Cardiac septum (tissue), 1 donor: ENCODE results near the gene HADHA. TPM values are rescaled to one million over a fixed set of nuclear protein-coding genes. Genes with fewer than 3 reads are reported as not detected.
"Not testable (repeated sequence)": the region's sequence is repeated elsewhere in the genome, so short reads cannot be mapped to it uniquely, and the experiment has no call there.

Experiments used
- DNase-seq: peaks from one replicate; pipeline ENCODE4 v3.0.0-alpha.2; 2020; ENCODE audit warnings: low spot score
- intact Hi-C: fragments of 100-400 bp; cut with DNase I; formaldehyde crosslinking; loops from one replicate; pipeline ENCODE4 v1.14.0; 2022
- long read RNA-seq: library from polyadenylated mRNA; unstranded; transcript quantifications from one replicate; pipeline ENCODE4 v2.0.0, GENCODE V29; 2021
- total RNA-seq: library from RNA; stranded (reverse); fragmentation: NEBNext Ultra II Directional; extraction: Animal tissue kit (Norgen Biotek cat#: 25700); gene quantifications from one replicate; pipeline ENCODE4 v1.2.1, GENCODE V29; 2021
- donor health status: DM: no; HTN: no; CAD: no.

Gene HADHA
- total RNA-seq = 244 TPM
- long read RNA-seq, transcript HADHA-204 (19 exons, 2,982 nt) = minor isoform, 14 of 680 reads
- long read RNA-seq, transcript HADHA-201 (20 exons, 3,037 nt) = major isoform, 574 of 680 reads
- long read RNA-seq, partial matches to known transcripts = 75 of 680 reads
- long read RNA-seq, other reads (novel, unspliced or antisense) = 16 of 680 reads

DNA sequence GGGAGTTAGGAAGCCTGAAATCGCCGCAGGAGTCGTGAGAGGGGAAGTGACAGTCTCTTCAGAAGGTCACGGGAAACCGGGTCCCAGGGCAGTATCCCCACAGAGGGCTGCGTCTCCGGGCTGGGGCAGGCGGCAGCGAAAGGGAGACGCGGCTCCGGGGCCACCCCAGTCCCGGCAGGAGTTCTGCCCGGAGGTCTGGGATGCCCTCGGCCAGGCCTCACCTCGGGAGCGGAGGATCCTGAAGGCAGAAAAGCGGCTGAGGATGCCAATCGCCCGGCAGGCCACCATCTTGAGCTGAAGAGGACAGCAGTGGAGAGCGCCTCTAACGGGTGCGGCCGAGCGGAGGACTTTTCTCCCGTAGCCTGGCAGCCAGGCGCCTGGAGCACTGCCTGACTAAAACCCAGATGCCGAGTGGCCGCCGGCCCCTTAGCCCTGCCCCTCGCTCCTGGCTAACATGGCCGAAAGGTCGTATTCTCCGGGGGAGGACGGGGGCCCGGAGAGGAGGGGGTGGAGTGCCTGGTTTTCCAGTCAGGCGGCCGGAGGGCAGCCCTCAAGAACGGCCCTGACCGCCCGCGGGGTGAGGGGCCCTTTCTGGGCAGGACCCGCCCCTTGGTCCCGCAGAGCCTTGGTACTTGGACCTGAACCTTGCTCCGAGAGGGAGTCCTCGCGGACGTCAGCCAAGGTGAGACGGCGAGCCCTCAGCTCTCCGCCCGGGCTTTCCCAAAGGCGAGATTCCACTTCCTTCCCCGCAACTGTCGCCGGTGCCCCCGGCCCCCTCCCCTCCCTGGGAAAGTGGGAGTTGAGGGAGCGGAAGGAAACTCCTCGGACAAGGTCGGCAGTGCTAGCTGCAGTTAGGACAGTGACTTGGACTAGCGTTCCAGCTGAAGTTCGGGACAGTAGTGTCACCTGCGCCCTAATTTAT lies at the start of gene HADHA, which contains the start of gene HADHB:
TSS of gene HADHA (minus strand) at position 324 of the 922 bp plus-strand sequence. CDS start at position 288, 36 bp downstream.
TSS of gene HADHB (plus strand) at position 631 of the 922 bp plus-strand sequence. CDS start 9,316 bp downstream, outside the sequence.
- DNase-seq = peak; percentile 95
- intact Hi-C loops = loop anchor here (2.0 kb wide), 2 partner anchors 54 to 100 kb away; no protein-coding TSS in a partner anchor

DNA sequence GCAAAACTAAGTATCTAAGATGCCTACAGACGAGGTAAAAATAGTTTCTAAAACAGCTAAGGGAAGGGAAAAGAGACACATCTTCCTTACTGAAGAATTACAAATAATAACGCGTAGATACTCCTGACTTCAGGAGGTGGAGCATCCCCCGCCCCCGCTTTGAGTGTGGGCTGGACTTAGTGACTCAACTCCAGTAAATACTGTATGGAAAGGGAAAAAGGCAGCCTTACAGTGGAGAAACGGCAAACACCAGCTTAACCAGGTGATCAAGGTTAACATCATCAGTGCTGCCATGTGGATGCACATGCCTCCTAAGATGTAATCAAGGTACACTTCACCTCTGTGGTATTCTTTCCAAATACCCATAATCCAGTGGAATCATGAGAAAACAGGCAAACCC lies 48.2 kb upstream of the HADHA start:
- intact Hi-C loops = no loop called here
- DNase-seq = no peak

DNA sequence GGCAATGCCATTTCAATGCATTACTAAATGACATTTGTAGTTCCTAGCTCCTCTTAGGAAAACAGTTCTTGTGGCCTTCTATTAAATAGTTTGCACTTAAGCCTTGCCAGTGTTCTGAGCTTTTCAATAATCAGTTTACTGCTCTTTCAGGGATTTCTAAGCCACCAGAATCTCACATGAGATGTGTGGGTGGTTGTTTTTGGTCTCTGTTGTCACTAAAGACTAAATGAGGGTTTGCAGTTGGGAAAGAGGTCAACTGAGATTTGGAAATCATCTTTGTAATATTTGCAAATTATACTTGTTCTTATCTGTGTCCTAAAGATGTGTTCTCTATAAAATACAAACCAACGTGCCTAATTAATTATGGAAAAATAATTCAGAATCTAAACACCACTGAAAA lies 45.6 kb upstream of the HADHA start:
- intact Hi-C loops = no loop called here
- no peak for DNase-seq

DNA sequence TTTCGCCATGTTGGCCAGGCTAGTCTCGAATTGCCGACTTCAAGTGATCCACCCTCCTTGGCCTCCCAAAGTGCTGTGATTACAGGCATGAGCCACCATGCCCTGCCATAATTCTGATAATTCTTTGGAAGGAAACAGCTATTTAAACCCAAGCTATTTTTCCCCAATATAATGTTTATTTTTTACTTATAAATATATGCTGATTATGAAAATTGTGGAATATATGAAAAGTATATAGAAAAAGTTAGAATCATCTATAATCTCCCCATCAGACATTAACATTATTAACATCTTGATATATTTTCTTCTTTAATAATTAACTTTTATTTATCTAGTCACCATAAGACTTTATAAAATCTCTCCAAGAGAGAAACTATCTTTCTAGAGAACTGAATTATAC lies 41.5 kb upstream of the HADHA start:
- intact Hi-C loops = loop anchor here (5.0 kb wide), 1 partner anchor 41 kb away; no protein-coding TSS in a partner anchor
- DNase-seq = no peak

DNA sequence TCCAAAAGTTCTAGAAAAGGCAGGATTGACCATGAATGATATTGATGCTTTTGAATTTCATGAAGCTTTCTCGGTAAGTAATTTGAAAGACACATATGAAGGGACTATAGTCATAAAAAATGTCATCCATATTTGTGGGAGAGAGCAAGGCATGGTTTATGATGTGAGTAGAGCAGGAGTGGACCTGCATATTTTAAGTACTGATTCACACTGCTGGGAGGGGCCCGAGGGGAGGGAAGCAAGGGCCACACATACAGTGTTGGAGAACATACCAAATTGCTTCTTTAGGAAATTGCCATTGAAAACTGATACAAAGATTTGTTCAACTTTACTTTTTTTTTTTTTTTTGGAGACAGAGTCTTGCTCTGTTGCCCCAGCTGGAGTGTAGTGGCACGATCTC lies 39.7 kb upstream of the HADHA start:
- no peak for DNase-seq
- intact Hi-C loops = no loop called here

DNA sequence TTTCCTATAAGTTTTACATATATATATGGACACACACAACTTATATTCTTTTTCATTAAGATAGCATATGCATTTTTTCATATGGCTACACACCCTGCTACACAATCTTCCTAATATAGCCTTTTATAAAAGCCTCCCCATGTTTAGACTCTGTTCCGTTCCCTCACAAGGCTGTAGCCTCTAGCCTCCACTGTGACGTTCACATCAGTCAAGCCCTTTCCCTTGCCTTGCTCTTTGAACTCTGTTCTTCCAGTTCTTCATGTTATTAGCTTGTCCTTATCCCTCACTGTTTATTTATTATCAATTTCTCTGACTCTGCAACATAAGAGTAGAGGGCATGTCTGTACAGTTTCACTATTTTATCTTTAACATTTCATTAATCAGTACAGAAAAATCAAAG lies 39.2 kb upstream of the HADHA start:
- intact Hi-C loops = no loop called here
- DNase-seq = no peak

DNA sequence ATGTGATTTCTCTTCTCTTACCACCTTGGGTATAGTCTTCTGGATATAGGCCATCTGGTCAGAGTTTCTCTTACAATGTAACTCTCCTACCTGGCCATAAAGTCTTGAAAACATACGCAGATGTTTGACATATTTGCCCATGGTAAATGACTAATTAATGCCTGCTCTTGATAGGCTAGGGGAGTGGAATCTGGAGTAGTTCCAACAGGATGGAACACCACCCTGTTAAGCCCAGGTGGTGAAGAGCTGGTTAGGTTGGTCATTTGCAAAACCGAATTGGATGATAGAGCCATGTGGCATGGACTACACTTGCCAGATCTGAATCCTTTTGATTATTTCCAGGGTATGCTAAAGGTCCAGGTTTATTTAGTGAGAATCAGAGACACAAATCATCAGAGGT lies 36.8 kb upstream of the HADHA start:
- intact Hi-C loops = no loop called here
- DNase-seq = no peak

DNA sequence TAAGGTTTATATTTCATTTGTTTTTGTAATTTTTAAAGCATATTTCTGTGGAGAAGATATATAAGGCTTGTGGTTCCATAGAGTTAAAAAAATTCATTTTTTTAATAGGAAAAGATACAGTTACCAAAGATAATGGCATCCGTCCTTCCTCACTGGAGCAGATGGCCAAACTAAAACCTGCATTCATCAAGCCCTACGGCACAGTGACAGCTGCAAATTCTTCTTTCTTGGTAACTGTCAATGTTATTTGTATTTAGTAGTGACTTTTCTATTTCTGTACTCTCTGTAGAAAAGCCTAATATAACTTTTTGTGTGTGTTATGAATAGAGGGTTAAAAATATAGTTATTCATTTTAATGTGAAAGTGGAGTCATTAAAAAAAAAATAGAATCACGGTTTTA lies 35.5 kb upstream of the HADHA start:
- intact Hi-C loops = no loop called here
- no peak for DNase-seq

DNA sequence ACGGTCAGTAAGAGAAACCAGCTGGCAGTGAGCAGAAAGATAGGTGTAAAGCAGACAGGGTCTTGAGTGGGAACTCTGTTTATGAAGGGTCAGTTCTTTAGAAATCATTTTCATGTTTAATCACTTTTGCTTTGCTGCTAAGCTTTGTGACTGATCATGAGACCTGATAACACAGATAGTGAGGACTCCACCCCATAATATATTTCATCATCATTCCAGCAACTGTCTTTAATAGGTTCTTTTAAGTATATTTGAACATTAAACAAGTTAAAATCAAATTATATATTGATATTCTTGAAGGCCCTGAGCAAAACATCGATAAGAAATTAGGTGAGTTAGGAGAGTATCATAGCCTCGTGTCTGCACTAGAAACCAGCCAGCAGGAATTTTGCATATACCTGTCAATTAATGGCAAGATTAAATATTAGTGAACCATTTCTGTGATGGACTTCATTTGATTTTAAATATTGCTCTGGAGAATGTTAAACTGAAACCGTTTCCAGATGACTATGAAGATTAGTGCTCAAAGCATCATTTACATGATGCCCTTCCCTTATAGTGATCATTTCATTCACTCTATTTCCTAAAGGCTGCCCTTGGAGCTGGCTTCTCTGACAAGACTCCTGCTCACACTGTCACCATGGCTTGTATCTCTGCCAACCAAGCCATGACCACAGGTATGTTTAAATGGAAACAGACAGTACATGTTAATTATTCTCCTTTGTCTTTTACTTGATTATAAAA lies 32.2 kb upstream of the HADHA start:
- intact Hi-C loops = no loop called here
- no peak for DNase-seq

DNA sequence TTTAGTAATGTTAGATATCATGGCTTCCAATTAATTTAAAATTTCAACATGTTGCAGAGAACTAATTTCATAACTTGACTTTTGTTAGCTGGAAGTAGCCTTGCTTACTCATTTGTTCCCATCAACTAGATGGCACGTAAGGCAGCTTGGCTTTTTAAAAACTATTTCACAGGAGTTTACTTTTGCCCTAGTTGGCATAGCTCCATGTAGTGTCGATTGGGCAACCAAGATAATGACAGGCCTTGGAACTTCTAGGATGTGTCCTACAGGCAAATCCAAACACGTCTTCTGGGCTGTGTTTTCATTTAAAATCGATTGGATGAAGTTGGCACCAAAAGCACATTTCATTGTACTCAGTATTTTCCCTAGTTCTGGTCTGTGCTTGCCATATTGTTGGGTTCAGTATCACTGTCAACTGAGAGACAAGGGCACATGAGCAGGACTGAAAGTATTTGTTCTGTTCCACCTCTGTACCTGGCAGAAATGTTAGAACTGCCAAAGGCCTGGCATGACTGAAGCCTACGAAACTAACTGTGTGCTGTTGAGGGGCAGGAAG lies 29.7 kb upstream of the HADHA start:
- no peak for DNase-seq
- intact Hi-C loops = no loop called here

DNA sequence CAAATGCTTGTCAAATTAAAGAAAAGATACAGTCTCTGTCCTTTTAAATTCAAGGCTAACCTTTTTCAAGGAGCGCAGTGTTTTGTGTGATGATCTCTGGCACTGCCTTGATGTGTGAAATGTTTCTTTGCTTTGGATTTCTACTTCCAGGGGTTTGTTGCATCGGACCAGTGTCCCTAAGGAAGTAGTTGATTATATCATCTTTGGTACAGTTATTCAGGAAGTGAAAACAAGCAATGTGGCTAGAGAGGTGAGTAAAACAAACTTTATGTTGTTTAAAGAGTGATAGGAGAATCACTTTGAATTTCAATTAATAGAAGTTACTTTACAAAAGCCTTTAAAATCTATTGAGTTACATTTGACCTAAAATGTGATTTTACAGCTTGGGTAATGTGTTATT lies 29.1 kb upstream of the HADHA start:
- no peak for DNase-seq
- intact Hi-C loops = no loop called here

DNA sequence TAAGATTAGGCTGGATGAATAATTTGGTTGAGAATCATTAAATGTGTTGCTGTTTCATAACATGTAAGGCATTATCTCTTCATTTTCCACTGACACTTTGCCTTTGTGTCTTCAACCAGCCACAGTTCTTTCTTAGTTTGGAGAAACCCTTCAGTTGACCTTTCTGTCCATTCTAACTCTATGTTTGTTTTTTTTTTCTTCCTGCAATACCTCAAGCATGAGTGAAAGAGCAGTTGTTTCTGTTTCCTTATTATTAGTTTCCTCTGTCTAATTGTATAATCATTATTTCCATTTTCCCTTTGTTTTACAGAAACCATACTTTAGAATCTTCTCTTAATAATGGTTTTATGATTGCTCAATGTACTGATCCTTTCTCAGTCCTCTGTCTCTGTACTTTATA lies 25.9 kb upstream of the HADHA start:
- intact Hi-C loops = no loop called here
- no peak for DNase-seq

DNA sequence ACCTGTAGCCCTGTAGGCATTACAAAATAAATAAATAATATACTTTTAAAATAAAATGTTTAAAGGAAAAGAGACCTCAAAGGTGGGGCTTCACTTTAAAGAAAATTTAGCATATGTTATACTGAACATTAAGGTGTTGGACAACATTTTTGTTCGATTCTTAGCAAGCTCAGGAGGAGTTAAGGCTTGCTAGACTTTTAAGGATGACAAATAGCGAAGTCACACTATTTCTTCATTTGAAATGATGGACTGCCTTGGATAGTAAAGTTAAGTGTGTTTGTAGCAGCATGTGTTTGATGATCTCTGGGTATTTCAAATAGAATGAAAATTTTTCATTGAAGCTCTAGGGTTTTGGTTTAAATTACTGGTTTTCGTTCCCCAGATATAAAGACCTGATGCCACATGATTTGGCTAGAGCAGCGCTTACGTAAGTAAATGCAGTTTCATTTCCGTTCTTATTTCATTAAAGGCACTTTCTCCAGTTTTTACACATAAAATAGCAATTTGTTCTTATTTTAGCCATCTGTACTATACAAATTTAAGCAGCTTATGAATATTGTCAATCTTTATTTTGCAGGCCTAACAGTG lies 25.2 kb upstream of the HADHA start:
- no peak for DNase-seq
- intact Hi-C loops = loop anchor here (2.0 kb wide), 1 partner anchor 17 kb away; no protein-coding TSS in a partner anchor

DNA sequence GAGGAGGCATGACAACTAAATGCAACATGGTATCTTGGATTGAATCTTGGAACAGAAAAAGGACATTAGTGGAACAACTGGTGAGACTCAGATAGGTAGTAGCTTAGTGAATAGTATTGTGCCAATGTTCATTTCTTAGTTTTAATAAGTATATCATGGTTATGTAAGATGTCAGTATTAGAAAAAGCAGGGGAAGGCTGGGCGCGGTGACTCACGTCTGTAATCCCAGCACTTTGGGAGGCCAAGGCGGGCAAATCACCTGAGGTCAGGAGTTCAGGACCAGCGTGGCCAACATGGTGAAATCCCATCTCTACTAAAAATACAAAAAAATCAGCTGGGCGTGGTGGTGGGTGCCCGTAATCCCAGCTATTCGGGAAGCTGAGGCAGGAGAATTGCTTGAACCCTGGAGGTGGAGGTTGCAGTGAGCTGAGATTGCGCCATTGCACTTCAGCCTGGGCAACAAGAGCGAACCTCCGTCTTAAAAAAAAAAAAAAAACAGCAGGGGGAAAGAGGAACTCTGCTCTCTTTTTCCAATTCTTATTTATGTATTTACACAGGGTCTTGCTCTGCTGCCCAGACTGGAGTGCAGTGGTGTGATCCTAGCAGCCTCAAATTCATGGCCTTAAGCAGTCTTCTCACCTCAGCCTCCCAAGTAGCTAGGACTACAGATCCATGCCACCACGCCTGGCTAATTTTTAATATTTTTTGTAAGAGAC lies 24.4 kb upstream of the HADHA start:
- not testable (repeated sequence) for DNase-seq
- intact Hi-C loops = loop anchor here (2.0 kb wide), 1 partner anchor 16 kb away; no protein-coding TSS in a partner anchor

DNA sequence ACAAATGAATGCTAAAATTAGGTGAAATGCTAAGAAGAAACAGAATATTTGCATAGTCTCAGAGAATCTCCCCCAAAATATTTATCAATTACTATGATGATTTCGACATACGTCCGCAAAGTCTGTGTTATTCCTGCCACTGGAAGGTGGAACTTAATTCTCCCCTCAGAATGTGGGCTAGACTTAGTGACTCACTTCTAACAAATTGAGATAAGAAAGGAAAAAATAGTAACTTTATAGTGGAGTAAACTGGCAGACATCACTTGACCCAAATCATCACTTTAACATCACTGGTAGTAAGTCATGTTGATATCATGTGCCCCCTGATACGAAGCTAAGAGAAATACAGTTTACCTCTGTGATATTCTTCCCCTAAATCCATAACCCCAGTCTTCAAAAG lies 23.8 kb upstream of the HADHA start:
- DNase-seq = no peak
- intact Hi-C loops = loop anchor here (2.0 kb wide), 1 partner anchor 15 kb away; no protein-coding TSS in a partner anchor

DNA sequence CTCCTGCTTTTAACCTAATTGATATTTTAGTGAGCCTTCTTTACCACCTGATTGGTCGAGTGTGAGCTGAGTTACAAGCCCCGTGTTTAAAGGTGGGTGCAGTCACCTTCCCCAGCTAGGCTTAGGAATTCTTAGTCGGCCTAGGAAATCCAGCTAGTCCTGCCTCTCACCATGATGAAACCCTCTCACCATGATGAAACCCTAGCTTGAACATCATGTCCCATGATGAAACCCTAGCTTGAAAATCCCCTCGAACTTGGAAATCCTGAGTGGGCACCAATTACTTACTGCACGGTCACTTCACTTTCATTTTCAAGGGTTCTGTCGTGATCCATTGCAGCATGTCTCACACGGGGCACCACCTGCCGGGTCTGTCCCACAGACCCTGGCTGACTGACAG lies 14.4 kb upstream of the HADHA start:
- DNase-seq, intact Hi-C loops: not testable (repeated sequence)

DNA sequence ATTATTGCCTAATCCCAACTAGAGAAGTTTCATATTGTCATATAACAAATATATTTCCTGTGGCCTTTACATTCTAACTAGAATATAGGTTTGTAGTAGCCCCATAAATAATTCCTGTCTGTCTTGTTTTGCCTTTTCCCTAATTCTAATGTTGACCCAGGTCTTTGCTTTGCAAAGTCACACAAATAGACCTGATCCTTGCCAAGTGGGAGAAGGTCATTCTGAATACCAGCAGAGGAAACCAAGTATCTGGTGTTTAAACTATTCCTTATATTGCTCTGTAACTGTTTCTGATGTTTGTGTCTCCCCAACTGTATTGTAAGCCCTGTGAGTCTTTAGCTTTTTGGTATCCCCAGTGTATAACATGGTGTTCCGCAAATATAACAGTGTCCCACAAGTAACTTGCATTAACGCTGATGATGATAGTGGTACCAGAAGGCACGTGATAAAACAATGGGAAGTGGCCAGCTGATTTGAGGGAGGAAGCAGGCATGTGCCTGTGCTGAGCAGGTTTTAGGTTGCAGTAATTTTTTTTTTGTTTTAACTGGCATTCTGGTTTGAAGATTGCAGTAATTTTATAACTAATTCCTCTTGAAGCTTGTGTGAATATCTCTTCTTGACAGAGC lies 11.4 kb upstream of the HADHA start:
- intact Hi-C loops = no loop called here
- no peak for DNase-seq

DNA sequence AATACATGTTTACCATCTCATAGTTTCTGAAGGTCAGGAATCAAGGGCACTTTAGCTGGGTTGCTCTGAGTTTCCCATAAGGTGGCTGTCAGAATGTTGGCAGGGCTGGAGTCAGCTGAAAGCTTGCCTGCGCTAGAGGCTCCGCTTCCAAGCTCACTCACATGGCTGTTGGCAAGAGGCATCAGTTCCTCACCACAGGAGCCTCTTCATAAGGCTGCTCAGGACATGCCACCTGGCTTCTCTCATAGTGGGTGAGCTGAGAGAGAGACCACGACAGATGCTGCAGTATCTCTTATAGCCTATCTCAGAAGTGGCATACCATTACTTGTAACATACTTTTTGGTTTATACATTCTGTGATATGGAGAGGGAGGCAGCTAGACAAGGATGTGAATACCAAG lies 7.5 kb upstream of the HADHA start:
- DNase-seq = peak; percentile 86
- intact Hi-C loops = loop anchor here (2.0 kb wide), 1 partner anchor 17 kb away; no protein-coding TSS in a partner anchor
